Caco-2 (cell line): ENCODE measurements around the gene ABHD2. TPM values are rescaled to one million over a fixed set of nuclear protein-coding genes. Genes with fewer than 3 reads are reported as not detected.

ENCODE experiments used
- BruUV-seq: library from RNA; stranded (reverse); fragments of 400-500 nt; replicated peaks from 2 replicates; lab custom pipeline; 2021; lab: Mats Ljungman, UMichigan
- CTCF ChIA-PET: fragments of 300-600 bp; sonication (Branson Sonifier 250); formaldehyde crosslinking; loops from one replicate; lab custom pipeline; 2022; ENCODE audit warnings: antibody characterized with exemption; lab: Charles Lee
- POLR2A ChIA-PET: fragments of 300-600 bp; sonication (Branson Sonifier 250); formaldehyde crosslinking; loops from one replicate; lab custom pipeline; 2022; ENCODE audit warnings: antibody characterized with exemption; lab: Charles Lee
- DNase-seq, 2 experiments: peaks; one replicate each; pipeline versions ENCODE4 v3.0.0 to v3.0.0-alpha.2; 2020 to 2022
- H3K27me3 ChIP-seq: replicated peaks from 2 replicates; pipeline ENCODE4 v1.6.0; 2011; ENCODE audit warnings: low read length; ENCODE audit not compliant: control insufficient read depth, insufficient read depth
- H3K36me3 ChIP-seq: 2 replicates; pipeline ENCODE4 v1.5.1; 2011; ENCODE audit warnings: low read length; ENCODE audit not compliant: control insufficient read depth, insufficient read depth
- H3K4me1 ChIP-seq: fragments of 250-450 bp; sonication (Bioruptor Pico); 2 replicates; pipeline ENCODE4 v1.5.1; 2020; ENCODE audit warnings: mild to moderate bottlenecking
- H3K4me3 ChIP-seq: 2 replicates; pipeline ENCODE4 v1.5.1; 2011; ENCODE audit warnings: low read depth, mild to moderate bottlenecking, control low read depth, low read length
- H3K9me3 ChIP-seq: fragments of 250-450 bp; sonication (Bioruptor Pico); 2 replicates; pipeline ENCODE4 v1.5.1; 2020; ENCODE audit warnings: mild to moderate bottlenecking, moderate library complexity
- H3K27ac Mint-ChIP-seq: one replicate; pipeline ENCODE4 v1.8.0; 2022; ENCODE audit warnings: mixed read lengths; ENCODE audit not compliant: unreplicated experiment
- H3K27me3 Mint-ChIP-seq: one replicate; pipeline ENCODE4 v1.8.0; 2022; ENCODE audit warnings: mixed read lengths; ENCODE audit not compliant: insufficient read depth, unreplicated experiment
- H3K36me3 Mint-ChIP-seq: one replicate; pipeline ENCODE4 v1.8.0; 2022; ENCODE audit warnings: mild to moderate bottlenecking, mixed read lengths; ENCODE audit not compliant: insufficient read depth, unreplicated experiment
- H3K4me1 Mint-ChIP-seq: one replicate; pipeline ENCODE4 v1.8.0; 2022; ENCODE audit warnings: low read depth, mixed read lengths; ENCODE audit not compliant: unreplicated experiment
- H3K4me3 Mint-ChIP-seq: one replicate; pipeline ENCODE4 v1.8.0; 2022; ENCODE audit warnings: mild to moderate bottlenecking, moderate library complexity, mixed read lengths; ENCODE audit not compliant: unreplicated experiment
- H3K9me3 Mint-ChIP-seq: one replicate; pipeline ENCODE4 v1.8.0; 2022; ENCODE audit warnings: mixed read lengths; ENCODE audit not compliant: unreplicated experiment
- intact Hi-C: fragments of 100-400 bp; cut with micrococcal nuclease; formaldehyde crosslinking; loops from one replicate; pipeline ENCODE4 v1.10.0; 2022; ENCODE audit not compliant: unreplicated experiment
- total RNA-seq: library from RNA; stranded (reverse); gene quantifications from 2 replicates; pipeline ENCODE4 v1.2.3, GENCODE V29; 2022
- TF ChIP-seq, protein P1 (sequence below), 2 experiments: fragments of 200-600 bp in 1 of 2; IDR thresholded peaks; 1 replicate in 1 of 2; 2 replicates in 1 of 2; pipeline versions ENCODE4 v1.5.1 to v1.8.0; 2011 to 2022; ENCODE audit warnings: antibody characterized with exemption in 1 of 2, control low read depth in 1 of 2, inconsistent platforms in 1 of 2, low read depth in 1 of 2, low read length in 1 of 2, mild to moderate bottlenecking in 1 of 2, moderate library complexity in 1 of 2; ENCODE audit not compliant: insufficient read depth in 1 of 2, severe bottlenecking in 1 of 2, unreplicated experiment in 1 of 2

Gene ABHD2
- total RNA-seq, 1 experiment from 2014 or later: 63.0 TPM

DNA sequence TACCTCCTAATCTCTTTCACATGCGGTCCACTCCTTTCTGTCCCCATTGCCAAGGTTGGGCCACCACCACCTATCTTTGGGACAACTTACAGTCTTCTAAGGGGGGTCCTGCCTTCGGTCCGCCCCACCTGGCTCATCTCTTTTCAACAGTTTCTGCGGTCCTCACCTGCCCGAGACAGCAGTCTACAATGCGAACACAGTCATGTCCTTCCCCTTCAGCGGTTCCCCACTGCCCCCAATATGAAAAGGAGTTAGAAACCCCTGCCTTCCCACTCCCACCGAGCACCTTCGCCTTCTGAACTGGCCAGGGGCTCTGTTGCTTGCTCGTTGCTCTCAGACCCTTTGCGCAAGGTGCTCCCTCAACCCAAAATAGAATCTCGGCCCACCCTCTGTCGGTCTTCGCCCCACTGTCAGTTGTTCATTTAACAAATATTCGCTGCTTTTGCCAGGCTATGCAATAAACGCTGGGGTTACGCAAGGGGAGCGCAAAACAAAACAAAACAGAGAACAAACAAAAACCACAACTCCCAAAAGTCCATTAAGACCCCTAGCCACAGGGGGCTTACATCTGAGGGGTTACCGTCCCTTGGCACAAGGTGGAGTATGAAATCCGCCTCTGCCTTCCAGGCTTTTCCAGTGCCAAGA, 154.9 kb downstream of the ABHD2 start:
- TF ChIP-seq, protein P1, sequence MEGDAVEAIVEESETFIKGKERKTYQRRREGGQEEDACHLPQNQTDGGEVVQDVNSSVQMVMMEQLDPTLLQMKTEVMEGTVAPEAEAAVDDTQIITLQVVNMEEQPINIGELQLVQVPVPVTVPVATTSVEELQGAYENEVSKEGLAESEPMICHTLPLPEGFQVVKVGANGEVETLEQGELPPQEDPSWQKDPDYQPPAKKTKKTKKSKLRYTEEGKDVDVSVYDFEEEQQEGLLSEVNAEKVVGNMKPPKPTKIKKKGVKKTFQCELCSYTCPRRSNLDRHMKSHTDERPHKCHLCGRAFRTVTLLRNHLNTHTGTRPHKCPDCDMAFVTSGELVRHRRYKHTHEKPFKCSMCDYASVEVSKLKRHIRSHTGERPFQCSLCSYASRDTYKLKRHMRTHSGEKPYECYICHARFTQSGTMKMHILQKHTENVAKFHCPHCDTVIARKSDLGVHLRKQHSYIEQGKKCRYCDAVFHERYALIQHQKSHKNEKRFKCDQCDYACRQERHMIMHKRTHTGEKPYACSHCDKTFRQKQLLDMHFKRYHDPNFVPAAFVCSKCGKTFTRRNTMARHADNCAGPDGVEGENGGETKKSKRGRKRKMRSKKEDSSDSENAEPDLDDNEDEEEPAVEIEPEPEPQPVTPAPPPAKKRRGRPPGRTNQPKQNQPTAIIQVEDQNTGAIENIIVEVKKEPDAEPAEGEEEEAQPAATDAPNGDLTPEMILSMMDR (IDR thresholded peaks at IDR 0.05; ENCODE audit: insufficient read depth in 1 of 2, low read depth in 1 of 2, low read length in 1 of 2, severe bottlenecking in 1 of 2, unreplicated experiment in 1 of 2): no peak
- Mint-ChIP-seq H3K36me3 (peaks cover 39% of the 10 kb centered on the region), H3K27ac (peak overlapping the region; percentile 79), H3K9me3 (no peaks in the 10 kb centered on the region), H3K4me1 (peaks cover 24% of the 10 kb centered on the region), H3K27me3 (no peaks in the 10 kb centered on the region), H3K4me3 (peak overlapping the region; percentile 85)
- DNase-seq: no peak
- 0 out of 2 replicates have a peak, but pooled peaks cover 4% of the 10 kb centered on the region for H3K4me1 ChIP-seq
- no peaks in the 10 kb centered on the region for H3K27me3 ChIP-seq
- CTCF ChIA-PET: interaction anchor here (0.9 to 2.2 kb wide), 4 partner anchors 13 to 36 kb away, joined by 3 to 20 read pairs (median 7); no protein-coding TSS in a partner anchor
- POLR2A ChIA-PET: no interaction called here
- no peaks in the 10 kb centered on the region for H3K36me3 ChIP-seq
- TSS peak; percentile 68 for BruUV-seq
- intact Hi-C loops: loop anchor here (1.0 kb wide), 1 partner anchor 36 kb away; no protein-coding TSS in a partner anchor
- H3K4me3 ChIP-seq: peak overlapping the region; percentile 83
- H3K9me3 ChIP-seq: no peaks in the 10 kb centered on the region

DNA sequence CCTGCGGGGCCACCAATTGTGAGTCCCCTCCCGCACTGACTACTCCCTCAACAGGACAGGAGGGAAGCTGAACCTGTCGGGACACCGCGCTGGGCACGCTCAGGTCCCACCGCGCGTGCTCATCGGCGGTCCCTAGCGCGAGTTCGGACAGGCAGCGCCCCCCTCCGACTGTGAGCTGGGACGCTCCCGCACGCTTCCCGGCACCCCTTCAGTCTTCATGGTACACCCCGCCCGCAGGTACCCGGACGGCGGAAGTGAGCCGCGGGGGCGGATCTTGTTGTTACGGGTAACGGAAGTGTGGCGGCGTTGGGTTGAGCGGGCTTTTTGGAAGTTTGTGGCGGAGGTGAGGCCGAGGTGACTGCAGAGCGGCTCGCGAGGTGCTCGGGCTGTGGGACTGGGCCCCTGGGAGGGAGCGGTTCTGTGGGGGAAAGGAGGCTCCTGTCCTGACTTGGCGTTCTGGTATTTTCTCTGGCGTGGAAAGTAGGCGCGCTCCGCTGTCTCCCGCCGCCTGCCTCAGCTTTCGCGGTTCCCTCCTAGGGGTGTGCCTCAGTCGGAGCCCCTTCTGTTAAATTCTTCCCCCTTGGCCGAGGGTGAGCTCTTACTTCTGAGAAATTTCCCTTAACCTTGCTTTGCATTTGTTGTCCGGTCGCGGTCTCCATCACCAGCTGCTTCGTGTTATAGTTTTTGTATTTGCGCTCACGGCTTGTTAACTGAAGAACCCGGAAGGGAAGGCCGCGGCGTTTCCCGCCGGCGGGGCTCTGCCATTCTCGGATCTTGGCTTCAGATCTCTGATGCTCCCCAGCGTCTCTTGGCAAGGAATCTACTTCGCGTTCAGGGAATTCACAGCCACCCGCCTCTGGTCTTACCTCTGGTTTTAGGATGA, 155.7 kb downstream of the ABHD2 start, which contains the start of gene FANCI:
Gene FANCI, plus strand, starts transcription at position 289 of the 883 bp plus-strand sequence. CDS start 3,669 bp downstream, outside the sequence.
- Histone ChIP-seq H3K36me3 (no peaks in the 10 kb centered on the region), H3K27me3 (no peaks in the 10 kb centered on the region), H3K4me1 (0 out of 2 replicates have a peak, but pooled peaks cover 4% of the 10 kb centered on the region), H3K4me3 (peak within 1 kb of the TSS; percentile 83), H3K9me3 (no peaks in the 10 kb centered on the region)
- Mint-ChIP-seq H3K4me3 (peak within 1 kb of the TSS; percentile 85), H3K36me3 (peaks cover 42% of the 10 kb centered on the region), H3K27ac (peak within 1 kb of the TSS; percentile 79), H3K27me3 (no peaks in the 10 kb centered on the region), H3K4me1 (peaks cover 24% of the 10 kb centered on the region), H3K9me3 (no peaks in the 10 kb centered on the region)
- TF ChIP-seq, protein P1 (IDR thresholded peaks at IDR 0.05; ENCODE audit: insufficient read depth in 1 of 2, low read depth in 1 of 2, low read length in 1 of 2, severe bottlenecking in 1 of 2, unreplicated experiment in 1 of 2): peak; percentile 40 to 55
- ChIA-PET POLR2A (interaction anchor here (0.7 kb wide), 1 partner anchor 501 kb away, joined by 5 read pairs; no protein-coding TSS in a partner anchor), CTCF (interaction anchor here (0.5 to 2.2 kb wide), 8 partner anchors 14 to 288 kb away, joined by 3 to 20 read pairs (median 3); no protein-coding TSS in a partner anchor)
- TSS peak; percentile 61 for BruUV-seq
- peak; percentile 94 to 96 for DNase-seq
- intact Hi-C loops: loop anchor here (1.0 kb wide), 1 partner anchor 37 kb away; no protein-coding TSS in a partner anchor

DNA sequence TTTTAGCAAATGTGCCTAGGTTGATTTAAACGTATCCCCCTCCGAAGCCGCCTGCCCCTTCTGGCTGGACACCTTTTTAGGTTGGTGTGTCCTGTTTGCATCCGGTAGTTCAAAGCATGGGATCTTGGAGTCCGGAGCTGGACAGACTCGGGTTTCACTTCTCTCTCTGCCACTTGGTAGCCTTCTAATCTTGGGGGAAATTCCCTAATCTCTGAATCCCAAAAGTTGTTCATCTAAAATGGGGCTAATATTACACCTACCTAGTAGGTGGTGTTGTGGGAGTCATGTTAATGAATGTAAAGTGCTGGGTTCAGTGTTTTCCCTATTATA, 156.3 kb downstream of the ABHD2 start:
- no peaks in the 10 kb centered on the region for H3K27me3 Mint-ChIP-seq
- POLR2A ChIA-PET: no interaction called here
- Histone ChIP-seq H3K36me3 (no peaks in the 10 kb centered on the region), H3K4me3 (peak overlapping the region; percentile 83), H3K4me1 (0 out of 2 replicates have a peak, but pooled peaks cover 4% of the 10 kb centered on the region), H3K9me3 (no peaks in the 10 kb centered on the region), H3K27me3 (no peaks in the 10 kb centered on the region)
- H3K36me3 Mint-ChIP-seq: peaks cover 46% of the 10 kb centered on the region
- BruUV-seq: no TSS peak
- H3K9me3 Mint-ChIP-seq: no peaks in the 10 kb centered on the region
- intact Hi-C loops: no loop called here
- H3K4me1 Mint-ChIP-seq: peaks cover 24% of the 10 kb centered on the region
- DNase-seq: no peak
- H3K27ac Mint-ChIP-seq: peak overlapping the region; percentile 79
- CTCF ChIA-PET: interaction anchor here (1.9 to 2.2 kb wide), 2 partner anchors 14 to 38 kb away, joined by 5 to 20 read pairs; no protein-coding TSS in a partner anchor
- TF ChIP-seq, protein P1 (IDR thresholded peaks at IDR 0.05; ENCODE audit: insufficient read depth in 1 of 2, low read depth in 1 of 2, low read length in 1 of 2, severe bottlenecking in 1 of 2, unreplicated experiment in 1 of 2): no peak
- H3K4me3 Mint-ChIP-seq: peak overlapping the region; percentile 85
